GM18502 (cell line): ENCODE measurements around the gene SERPINE1.
"Not testable (repeated sequence)": the region's sequence is repeated elsewhere in the genome, so short reads cannot be mapped to it uniquely, and the experiment has no call there.

Experiments used
- ATAC-seq: cut with Tn5 transposase; IDR thresholded peaks from one replicate; pipeline ENCODE4 v1.9.1; 2021; ENCODE audit warnings: mild to moderate bottlenecking; ENCODE audit not compliant: unreplicated experiment, poor library complexity

The SERPINE1 gene

DNA sequence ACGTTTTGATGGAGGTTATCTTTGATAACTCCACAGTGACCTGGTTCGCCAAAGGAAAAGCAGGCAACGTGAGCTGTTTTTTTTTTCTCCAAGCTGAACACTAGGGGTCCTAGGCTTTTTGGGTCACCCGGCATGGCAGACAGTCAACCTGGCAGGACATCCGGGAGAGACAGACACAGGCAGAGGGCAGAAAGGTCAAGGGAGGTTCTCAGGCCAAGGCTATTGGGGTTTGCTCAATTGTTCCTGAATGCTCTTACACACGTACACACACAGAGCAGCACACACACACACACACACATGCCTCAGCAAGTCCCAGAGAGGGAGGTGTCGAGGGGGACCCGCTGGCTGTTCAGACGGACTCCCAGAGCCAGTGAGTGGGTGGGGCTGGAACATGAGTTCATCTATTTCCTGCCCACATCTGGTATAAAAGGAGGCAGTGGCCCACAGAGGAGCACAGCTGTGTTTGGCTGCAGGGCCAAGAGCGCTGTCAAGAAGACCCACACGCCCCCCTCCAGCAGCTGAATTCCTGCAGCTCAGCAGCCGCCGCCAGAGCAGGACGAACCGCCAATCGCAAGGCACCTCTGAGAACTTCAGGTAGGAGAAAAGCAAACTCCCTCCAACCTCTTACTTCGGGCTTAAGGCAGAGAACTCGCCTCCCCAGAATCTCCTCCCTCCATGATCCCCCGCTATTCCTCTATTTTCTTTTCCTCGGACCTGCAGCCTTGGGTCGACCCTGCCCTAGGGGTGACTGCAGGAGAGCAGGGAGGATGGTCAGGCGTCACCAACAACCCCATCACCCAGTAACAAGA lies at the start of gene SERPINE1:
Gene SERPINE1 (plus strand): TSS at position 454 of the 809 bp plus-strand sequence. CDS start 1,290 bp downstream, outside the sequence.
- ATAC-seq, result no peak

DNA sequence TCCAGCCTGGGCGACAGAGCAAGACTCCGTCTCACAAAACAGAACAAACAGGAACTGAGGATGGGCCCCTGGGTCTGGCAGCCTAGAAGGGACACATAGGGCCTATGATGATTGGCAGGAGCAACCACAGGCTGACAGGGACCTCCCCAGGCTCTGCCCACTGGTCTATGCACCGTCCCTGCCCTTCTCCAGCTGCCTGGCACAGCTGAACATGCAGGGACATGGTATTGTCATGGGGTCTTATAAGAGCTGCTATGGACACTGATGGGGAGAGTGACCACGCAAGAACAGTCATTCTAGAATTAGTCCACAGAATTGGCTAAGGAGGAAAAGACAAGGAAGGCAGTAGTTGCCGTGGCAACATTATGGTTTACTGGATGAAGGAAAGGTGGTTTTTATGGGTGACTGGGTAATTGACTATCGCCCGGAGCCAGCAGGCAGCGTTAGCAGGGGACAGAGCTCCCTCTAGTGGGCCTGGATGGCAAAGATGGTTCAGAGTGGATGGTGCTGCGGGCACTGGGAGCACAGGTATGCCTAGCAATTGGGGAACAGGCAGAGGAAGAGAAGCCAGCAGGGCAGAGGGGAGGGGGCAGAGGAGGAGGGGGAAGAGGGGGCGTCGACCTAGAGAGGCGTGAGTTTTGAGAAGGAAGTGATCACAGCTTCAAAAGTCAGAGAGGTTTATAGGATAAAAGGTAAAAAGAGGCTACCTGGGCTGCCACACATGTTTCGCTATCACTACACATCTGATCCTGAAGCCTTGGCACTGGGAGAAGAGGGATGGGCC lies 49.4 kb upstream of the SERPINE1 start:
- ATAC-seq, result peak; percentile 76

DNA sequence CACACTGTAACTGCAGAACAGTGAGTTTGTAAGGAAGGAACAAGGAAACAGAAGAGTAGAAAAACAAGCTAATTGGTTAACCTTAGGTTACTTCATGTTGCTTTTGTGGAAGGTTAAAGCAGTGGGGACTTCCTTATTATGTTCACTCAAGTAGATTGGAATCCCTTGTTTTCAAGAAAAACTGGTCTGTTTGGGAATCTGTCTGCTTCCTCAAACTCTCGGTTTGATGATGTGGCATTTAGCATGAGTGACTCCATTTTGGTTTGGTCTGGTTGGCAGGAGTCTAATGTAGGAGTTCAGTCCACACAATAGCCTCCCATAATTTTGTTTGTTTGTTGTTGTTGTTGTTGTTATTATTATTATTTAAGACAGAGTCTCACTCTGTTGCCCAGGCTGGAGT lies 45.5 kb upstream of the SERPINE1 start:
- no peak for ATAC-seq

DNA sequence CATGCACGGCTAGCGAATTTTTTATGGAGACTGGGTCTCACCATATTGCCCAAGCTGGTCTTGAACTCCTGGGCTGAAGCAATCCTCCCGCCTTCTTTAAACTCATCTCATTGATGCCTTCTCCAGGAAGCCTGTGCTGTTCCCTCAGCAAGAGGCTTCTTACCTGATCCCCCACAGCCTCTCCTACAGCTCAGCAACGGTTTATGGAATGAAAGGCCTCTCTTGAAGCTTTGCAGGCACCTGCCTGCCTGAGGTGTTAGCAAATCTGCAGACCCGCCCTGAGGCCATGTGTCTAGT lies 42.1 kb upstream of the SERPINE1 start:
- no peak for ATAC-seq

DNA sequence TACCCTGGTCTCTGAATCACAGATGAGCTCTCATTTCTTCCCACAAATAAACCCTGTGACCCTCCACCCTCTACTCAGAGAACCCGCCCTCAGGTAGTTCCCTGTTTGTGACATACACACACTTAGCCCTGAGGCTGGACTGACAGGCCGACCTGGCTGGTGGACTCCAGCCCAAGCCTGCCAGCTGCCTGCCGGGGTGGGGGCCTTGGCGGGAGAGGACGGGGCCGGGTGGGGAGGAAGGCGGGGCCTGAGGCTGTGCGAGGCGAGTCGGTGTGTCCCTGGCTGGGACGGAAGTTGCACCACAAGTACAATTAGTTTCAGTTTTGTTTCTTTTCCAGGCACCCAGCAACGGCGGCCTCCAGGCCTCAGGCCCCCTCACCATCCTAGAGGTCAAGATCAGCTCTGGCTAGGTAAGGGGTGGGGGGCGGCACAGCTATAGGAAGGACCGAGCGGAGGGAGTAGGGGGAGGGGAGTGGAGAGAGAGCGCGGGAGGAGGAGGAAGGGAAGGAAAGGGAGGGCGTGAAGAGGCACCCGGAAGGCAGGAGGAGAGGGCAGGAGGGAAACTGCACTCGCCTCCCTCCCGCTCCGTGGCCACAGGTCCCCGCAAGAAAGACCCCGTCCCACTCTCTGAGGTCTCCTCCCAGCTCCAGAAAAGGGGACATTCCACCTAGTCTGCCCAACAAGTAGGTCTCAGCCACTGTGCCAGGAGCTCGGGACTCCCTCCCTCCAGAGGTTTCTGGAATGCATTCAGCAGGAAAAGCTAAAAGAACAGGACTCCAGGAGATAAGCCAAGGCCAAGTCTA lies 41.5 kb upstream of the SERPINE1 start, which contains the start of gene TRIM56:
Gene TRIM56 (plus strand): TSS at position 320 of the 803 bp plus-strand sequence. CDS start 1,832 bp downstream, outside the sequence.
- ATAC-seq, result peak; percentile 95

DNA sequence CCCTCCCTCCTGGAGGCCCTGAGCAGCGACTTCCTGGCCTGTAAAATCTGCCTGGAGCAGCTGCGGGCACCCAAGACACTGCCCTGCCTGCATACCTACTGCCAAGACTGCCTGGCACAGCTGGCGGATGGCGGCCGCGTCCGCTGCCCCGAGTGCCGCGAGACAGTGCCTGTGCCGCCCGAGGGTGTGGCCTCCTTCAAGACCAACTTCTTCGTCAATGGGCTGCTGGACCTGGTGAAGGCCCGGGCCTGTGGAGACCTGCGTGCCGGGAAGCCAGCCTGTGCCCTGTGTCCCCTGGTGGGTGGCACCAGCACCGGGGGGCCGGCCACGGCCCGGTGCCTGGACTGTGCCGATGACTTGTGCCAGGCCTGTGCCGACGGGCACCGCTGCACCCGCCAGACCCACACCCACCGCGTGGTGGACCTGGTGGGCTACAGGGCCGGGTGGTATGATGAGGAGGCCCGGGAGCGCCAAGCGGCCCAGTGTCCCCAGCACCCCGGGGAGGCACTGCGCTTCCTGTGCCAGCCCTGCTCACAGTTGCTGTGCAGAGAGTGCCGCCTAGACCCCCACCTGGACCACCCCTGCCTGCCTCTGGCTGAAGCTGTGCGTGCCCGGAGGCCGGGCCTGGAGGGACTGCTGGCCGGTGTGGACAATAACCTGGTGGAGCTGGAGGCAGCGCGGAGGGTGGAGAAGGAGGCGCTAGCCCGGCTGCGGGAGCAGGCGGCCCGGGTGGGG lies 39.4 kb upstream of the SERPINE1 start:
- no peak for ATAC-seq

DNA sequence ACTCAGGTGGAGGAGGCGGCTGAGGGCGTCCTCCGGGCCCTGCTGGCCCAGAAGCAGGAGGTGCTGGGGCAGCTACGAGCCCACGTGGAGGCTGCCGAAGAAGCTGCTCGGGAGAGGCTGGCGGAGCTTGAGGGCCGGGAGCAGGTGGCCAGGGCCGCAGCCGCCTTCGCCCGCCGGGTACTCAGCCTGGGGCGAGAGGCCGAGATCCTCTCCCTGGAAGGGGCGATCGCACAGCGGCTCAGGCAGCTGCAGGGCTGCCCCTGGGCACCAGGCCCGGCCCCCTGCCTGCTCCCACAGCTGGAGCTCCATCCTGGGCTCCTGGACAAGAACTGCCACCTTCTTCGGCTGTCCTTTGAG lies 38.9 kb upstream of the SERPINE1 start:
- ATAC-seq, result no peak

DNA sequence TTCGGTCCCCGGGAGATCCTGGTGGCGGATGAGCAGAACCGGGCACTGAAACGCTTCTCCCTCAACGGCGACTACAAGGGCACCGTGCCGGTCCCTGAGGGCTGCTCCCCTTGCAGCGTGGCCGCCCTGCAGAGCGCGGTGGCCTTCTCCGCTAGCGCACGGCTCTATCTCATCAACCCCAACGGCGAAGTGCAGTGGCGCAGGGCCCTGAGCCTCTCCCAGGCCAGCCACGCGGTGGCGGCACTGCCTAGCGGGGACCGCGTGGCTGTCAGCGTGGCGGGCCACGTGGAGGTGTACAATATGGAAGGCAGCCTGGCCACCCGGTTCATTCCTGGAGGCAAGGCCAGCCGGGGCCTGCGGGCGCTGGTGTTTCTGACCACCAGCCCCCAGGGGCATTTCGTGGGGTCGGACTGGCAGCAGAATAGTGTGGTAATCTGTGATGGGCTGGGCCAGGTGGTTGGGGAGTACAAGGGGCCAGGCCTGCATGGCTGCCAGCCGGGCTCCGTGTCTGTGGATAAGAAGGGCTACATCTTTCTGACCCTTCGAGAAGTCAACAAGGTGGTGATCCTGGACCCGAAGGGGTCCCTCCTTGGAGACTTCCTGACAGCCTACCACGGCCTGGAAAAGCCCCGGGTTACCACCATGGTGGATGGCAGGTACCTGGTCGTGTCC lies 37.9 kb upstream of the SERPINE1 start:
- ATAC-seq, result no peak

DNA sequence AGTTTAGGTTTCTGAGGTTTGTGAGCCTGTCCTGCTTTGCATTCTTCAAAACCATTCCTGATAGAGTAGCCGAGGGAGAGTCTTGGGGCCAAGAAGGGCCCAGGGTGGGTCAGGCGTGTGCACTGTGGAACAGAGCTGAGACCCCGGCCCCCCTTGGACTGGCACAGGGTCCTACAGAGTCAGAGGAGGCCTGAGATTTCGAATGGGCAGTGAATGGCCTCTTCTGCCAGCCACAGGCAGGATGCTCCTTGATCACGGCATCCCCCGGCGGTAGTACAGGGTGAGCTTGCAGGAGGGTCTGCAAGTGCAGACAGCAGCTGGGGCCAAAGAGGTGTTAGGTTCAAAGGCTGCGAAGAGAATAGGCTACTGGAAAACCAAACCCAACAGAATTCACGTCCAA lies 37.0 kb upstream of the SERPINE1 start:
- no peak for ATAC-seq

DNA sequence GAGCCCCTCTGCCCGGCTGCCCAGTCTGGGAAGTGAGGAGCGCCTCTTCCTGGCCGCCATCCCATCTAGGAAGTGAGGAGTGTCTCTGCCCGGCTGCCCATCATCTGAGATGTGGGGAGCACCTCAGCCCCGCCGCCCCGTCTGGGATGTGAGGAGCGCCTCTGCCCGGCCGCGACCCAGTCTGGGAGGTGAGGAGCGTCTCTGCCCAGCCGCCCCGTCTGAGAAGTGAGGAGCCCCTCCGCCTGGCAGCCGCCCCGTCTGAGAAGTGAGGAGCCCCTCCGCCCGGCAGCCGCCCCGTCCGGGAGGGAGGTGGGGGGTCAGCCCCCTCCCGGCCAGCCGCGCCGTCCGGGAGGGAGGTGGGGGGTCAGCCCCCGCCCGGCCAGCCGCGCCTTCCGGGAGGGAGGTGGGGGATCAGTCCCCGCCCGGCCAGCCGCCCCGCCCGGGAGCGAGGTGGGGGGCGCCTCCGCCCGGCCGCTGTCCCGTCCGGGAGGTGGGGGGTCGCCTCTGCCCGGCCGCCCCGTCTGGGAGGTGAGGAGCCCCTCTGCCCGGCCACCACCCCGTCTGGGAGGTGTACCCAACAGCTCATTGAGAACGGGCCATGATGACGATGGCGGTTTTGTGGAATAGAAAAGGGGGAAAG lies 34.5 kb upstream of the SERPINE1 start:
- not testable (repeated sequence) for ATAC-seq

DNA sequence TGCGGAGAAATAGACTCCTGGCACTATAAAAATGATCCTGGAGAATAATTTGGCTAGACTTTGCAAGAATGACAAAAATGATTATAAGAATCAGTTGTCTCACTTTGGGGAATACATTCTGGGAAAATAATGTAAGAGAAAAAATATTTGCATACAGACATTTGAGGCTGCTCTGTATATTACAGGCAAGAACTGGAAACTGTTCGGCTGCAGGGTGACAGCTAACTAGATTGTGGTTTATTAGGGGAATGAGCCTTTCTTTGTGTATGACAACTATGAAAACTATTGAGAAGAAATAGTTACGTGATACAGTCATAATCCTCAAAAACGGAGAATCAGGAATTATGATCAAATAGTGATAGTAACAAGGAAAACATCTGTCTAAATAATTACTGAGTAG lies 33.0 kb upstream of the SERPINE1 start:
- ATAC-seq, result no peak

DNA sequence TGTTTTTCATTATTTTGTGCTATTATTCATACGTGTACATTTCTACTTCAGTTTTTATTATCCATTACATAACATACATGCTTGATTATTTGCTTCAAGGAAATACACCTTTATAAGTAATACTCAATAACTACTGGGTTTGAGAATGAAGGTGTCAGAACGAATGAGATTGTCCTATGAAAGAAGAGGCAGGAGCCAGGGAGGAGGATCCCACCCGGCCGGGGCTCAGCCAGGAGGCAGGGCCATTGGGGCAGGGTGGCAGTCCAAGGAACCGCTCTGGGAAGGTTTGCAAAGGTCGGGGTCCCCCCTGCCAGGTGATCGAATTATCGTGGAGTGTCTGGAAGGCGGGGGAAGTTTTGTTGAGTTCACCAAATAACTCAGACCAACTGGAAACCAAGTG lies 32.5 kb upstream of the SERPINE1 start:
- no peak for ATAC-seq

DNA sequence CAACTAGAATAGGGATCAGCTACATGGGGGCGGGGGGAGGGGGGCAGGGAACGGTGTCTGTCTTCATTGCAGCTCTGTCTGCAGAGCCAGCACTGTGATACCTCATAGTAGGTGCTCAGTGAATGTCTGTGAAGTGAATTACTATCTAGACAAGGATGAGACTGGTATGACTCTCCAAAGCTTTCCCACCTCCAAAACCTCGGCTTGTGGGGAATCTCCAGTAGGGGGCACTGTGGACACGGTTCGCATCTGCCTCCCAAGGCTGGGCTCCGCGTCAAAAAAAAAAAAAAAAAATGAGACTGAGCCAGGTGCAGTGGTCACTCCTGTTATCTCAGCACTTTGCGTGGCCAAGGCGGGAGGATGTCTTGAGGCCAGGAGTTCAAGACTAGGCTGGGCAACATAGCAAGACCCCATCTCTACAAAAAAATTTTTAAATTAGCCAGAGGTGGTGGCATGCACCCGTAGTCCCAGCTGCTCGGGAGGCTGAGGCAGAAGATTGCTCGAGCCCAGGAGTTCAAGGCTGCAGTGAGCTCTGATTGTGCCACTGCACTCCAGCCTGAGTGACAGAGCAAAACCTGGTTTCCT lies 32.0 kb upstream of the SERPINE1 start:
- ATAC-seq, result no peak

DNA sequence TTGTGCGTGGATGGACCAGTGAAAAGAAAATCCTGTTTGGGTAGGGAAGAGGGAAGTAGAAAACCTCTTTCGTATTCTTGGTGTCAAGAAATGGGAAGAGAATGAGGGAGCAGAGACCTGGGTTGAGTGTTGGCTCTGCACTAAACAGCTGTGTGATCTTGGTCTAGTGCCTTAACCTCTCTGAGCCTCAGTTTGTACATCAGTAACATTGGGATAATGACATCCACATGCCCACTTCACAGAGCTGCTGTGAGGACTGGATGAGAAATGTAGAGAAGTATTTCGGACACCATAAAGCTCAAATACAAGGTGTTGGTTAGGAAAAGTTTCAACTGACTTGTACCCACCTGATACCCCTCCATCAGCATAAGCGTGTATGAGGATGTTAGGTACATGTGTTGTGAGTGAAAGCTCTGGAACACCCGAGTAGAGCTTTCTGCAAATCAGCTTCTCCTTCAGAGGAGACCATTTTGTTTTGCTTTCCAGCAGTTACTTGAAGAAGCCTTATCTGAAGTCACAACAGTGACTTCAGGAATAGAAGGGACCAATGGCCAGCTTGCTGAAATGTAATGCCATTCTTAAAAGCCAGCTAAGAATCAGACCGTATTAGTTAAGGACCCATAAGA lies 30.5 kb upstream of the SERPINE1 start:
- no peak for ATAC-seq

DNA sequence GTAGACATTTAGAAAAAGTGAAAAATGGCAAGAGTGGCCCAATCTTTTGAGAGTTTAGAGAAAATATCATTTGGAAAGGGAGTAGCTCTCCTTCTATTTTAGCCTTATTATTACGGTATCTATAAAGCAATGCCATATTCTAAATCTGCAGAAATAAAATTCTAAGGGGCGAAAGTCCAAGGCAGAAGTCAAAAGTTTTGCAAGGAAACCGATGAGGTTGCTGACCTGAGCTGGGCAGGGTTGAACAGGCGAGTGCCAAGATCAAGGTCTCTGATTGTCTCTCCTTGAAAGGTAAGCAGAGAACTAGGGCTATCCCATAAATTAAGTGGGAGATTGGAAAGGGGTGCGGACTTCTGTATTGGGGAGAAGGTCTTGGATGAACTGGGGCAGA lies 30.0 kb upstream of the SERPINE1 start:
- ATAC-seq, result no peak

DNA sequence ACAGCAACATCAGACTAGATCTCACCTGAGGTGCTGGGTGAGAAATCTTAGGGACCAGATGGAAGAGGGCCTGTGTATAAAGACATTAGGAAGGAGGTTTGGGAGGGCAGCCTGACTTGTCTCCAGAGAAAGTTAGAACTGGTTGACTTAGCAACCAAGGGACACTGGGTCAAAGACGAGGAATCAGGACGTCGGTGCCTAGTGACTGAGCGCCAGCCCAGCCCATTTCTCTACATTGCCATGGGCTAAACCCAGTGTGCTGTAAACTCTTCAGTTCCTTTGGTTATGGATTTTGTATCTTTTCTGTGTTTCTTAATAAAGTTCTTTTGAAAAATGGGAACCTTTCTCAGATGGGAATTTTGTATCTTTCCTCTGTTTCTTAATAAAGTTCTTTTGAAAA lies 29.3 kb upstream of the SERPINE1 start:
- no peak for ATAC-seq

DNA sequence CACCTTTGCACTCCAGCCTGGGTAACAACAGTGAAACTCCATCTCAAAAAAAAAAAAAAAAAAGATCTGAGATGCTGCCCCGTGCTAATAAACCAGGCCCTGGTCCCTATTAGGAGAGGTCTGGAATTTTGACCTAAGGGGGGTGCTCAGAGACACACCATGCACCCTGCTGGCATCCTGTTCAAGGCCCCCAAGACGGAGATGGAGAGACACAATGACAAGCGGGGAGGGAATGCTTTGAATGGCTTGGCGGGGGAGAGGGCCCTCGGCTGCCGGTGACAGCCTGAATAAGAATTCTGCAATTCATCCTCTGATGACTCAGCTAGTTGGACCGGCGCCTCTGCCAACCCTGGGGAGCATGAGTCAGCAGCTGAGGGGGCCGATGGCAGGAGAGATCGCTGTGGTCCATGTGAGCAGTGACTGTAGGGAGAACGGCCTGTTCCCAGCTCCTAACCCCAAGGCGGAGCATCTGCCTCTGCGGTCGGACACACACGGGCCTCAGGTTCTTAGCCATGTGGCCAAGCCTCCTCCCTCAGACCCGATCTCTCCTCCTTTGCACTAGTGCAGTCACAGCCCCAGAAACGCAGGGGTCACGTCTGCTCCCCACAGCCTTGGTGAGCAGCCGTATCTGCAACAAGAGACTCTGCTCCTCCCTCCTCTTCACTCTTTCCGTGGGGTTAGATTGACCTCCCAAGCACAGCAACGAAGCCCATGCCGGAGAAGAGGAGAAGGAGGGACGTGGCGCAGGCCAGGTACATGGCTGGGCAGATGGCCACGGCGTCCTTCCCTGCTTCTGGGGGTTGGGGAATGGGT lies 26.7 kb upstream of the SERPINE1 start:
- ATAC-seq, result no peak
